B cell (primary cell): ENCODE measurements around the gene NUP214. TPM values are rescaled to one million over a fixed set of nuclear protein-coding genes. Genes with fewer than 3 reads are reported as not detected.

ENCODE experiments used
- ATAC-seq: fragments of 200-7000 bp; cut with Tn5 transposase; one replicate; pipeline ENCODE4 v1.10.0; 2021; ENCODE audit warnings: low read depth, mild to moderate bottlenecking, moderate number of reproducible peaks, moderate library complexity
- CTCF ChIA-PET: fragments of 350-600 bp; sonication (Branson Sonifier 250); formaldehyde crosslinking; loops from one replicate; lab custom pipeline; 2021; ENCODE audit warnings: antibody characterized with exemption, inconsistent platforms; lab: Charles Lee
- POLR2A ChIA-PET: fragments of 350-600 bp; sonication (Branson Sonifier 250); formaldehyde crosslinking; loops from one replicate; lab custom pipeline; 2021; ENCODE audit warnings: antibody characterized with exemption; lab: Charles Lee
- DNase-seq: peaks from one replicate; pipeline ENCODE4 v3.0.0; 2013
- H2AFZ ChIP-seq: 2 replicates; pipeline ENCODE4 v1.6.1; 2012; ENCODE audit warnings: mild to moderate bottlenecking, low read depth, low read length; ENCODE audit not compliant: insufficient read depth, poor library complexity, severe bottlenecking
- H3K27ac ChIP-seq, 2 donors: 1 replicate in 1 of 2; 2 replicates in 1 of 2; pipeline ENCODE4 v1.5.1; 2012 to 2013; ENCODE audit warnings: low read length in 2 of 2, mild to moderate bottlenecking in 2 of 2, moderate library complexity in 1 of 2
- H3K27me3 ChIP-seq, 4 experiments: fragments of 200-600 bp in 1 of 4; sonication (generic) in 1 of 4; replicated peaks in 1 of 4; 1 replicate in 2 of 4; 2 replicates in 2 of 4; pipeline versions ENCODE4 v1.6.1 to v1.7.0; 2013 to 2016; ENCODE audit warnings: low read length in 3 of 4, mild to moderate bottlenecking in 2 of 4, mixed read lengths in 1 of 4, moderate library complexity in 1 of 4; ENCODE audit not compliant: insufficient read depth in 4 of 4, control insufficient read depth in 3 of 4; ENCODE audit errors: control extremely low read depth in 1 of 4
- H3K36me3 ChIP-seq, 2 experiments: replicated peaks in 1 of 2; 1 replicate in 1 of 2; 2 replicates in 1 of 2; pipeline versions ENCODE4 v1.6.1 to v1.7.1; 2013; ENCODE audit warnings: low read length in 1 of 2; ENCODE audit not compliant: insufficient read depth in 2 of 2, control insufficient read depth in 1 of 2; ENCODE audit errors: control extremely low read depth in 1 of 2, extremely low read depth in 1 of 2
- H3K4me1 ChIP-seq, 2 donors: fragments of 200-600 bp in 1 of 2; sonication (generic) in 1 of 2; 1 replicate in 1 of 2; 2 replicates in 1 of 2; pipeline versions ENCODE4 v1.5.1 to v1.6.1; 2013 to 2017; ENCODE audit warnings: low read length in 2 of 2; ENCODE audit not compliant: control insufficient read depth in 2 of 2, insufficient read depth in 2 of 2
- H3K4me2 ChIP-seq: replicated peaks from 2 replicates; pipeline ENCODE3; 2012; ENCODE audit warnings: mild to moderate bottlenecking, low read depth, low read length; ENCODE audit not compliant: poor library complexity, severe bottlenecking
- H3K4me3 ChIP-seq, 5 experiments: fragments of 200-600 bp in 1 of 5; sonication (generic) in 1 of 5; 1 replicate in 3 of 5; 2 replicates in 2 of 5; pipeline versions ENCODE4 v1.5.1 to v1.7.0; 2011 to 2016; ENCODE audit warnings: low read length in 4 of 5, mild to moderate bottlenecking in 4 of 5, low read depth in 2 of 5, control low read depth in 1 of 5, moderate library complexity in 1 of 5; ENCODE audit not compliant: insufficient read depth in 1 of 5; ENCODE audit errors: control extremely low read depth in 1 of 5, extremely low read depth in 1 of 5
- H3K79me2 ChIP-seq: fragments of 200-600 bp; sonication (generic); one replicate; pipeline ENCODE4 v1.6.0; 2016; ENCODE audit warnings: low read length; ENCODE audit not compliant: control insufficient read depth, insufficient read depth
- H3K9ac ChIP-seq: fragments of 200-600 bp; sonication (generic); 2 replicates; pipeline ENCODE4 v1.6.1; 2017; ENCODE audit warnings: mild to moderate bottlenecking, low read length, moderate library complexity
- H3K9me3 ChIP-seq, 3 donors: one replicate each; pipeline versions ENCODE4 v1.6.1 to v1.7.1; 2013; ENCODE audit warnings: low read length in 2 of 3; ENCODE audit not compliant: control insufficient read depth in 2 of 3, insufficient read depth in 1 of 3; ENCODE audit errors: control extremely low read depth in 1 of 3
- H4K20me1 ChIP-seq: 2 replicates; pipeline ENCODE4 v1.6.0; 2012; ENCODE audit warnings: mild to moderate bottlenecking, low read length; ENCODE audit not compliant: insufficient read depth, control insufficient read depth, poor library complexity, severe bottlenecking
- H3K27ac Mint-ChIP-seq: one replicate; pipeline ENCODE4 v1.8.0; 2021; ENCODE audit warnings: mixed read lengths
- H3K27me3 Mint-ChIP-seq: one replicate; pipeline ENCODE4 v1.8.0; 2021; ENCODE audit warnings: mixed read lengths
- H3K4me1 Mint-ChIP-seq: one replicate; pipeline ENCODE4 v1.8.0; 2021; ENCODE audit warnings: mixed read lengths
- H3K4me3 Mint-ChIP-seq: one replicate; pipeline ENCODE4 v1.8.0; 2021; ENCODE audit warnings: mixed read lengths
- H3K9me3 Mint-ChIP-seq: one replicate; pipeline ENCODE4 v1.8.0; 2022; ENCODE audit warnings: mixed read lengths; ENCODE audit not compliant: insufficient read depth
- EZH2 ChIP-seq: IDR thresholded peaks from 2 replicates; pipeline ENCODE4 v1.6.1; 2012; ENCODE audit warnings: borderline replicate concordance, low read depth, mild to moderate bottlenecking, moderate library complexity, low read length; ENCODE audit not compliant: insufficient read depth, poor library complexity, severe bottlenecking
- WGBS: methylation state at CpG from one replicate; pipeline ENCODE4 v1.1.5; 2013; ENCODE audit warnings: missing lambda C conversion rate; ENCODE audit not compliant: insufficient coverage; 5-methylcytosine and 5-hydroxymethylcytosine counted together
- intact Hi-C: fragments of 100-400 bp; cut with micrococcal nuclease; formaldehyde crosslinking; loops from one replicate; pipeline ENCODE4 v1.10.0; 2022
- polyA plus RNA-seq: library from polyadenylated mRNA; depleted of rRNA; stranded (reverse); fragments of >200 nt; gene quantifications from 2 replicates; pipeline ENCODE4 v1.2.3, GENCODE V29; 2012
- total RNA-seq, 2 donors: library from RNA; stranded (reverse); fragments of 120-200 nt in 1 of 2; gene quantifications; 1 replicate in 1 of 2; 2 replicates in 1 of 2; pipeline versions ENCODE4 v1.2.3 to v1.2.4, GENCODE V29; 2013 to 2022
- TF ChIP-seq, protein P1 (sequence below): fragments of 200-600 bp; IDR thresholded peaks from one replicate; pipeline ENCODE4 v1.8.0; 2022; ENCODE audit warnings: antibody characterized with exemption, mild to moderate bottlenecking

The NUP214 gene
- total and polyA plus RNA-seq, 2 donors (not counting 1 experiment from before 2014, with no cell fraction given): 19.0 to 94.6 TPM

- Histone ChIP-seq H3K27ac (no peak overlapping the region), H3K9ac (no peak overlapping the region), H3K4me3 (no peak overlapping the region), H3K27me3 (no peaks in the 10 kb centered on the region), H3K36me3 (peaks cover 4 to 51% of the 10 kb centered on the region in 2 experiments), H3K79me2 (peaks cover 10% of the 10 kb centered on the region), H3K9me3 (no peaks in the 10 kb centered on the region), H3K4me2 (no peak overlapping the region), H2AFZ (no peak overlapping the region), H3K4me1 (peaks cover 20 to 26% of the 10 kb centered on the region in 2 donors), H4K20me1 (peaks cover 4% of the 10 kb centered on the region)
- no peak for ATAC-seq
- TF ChIP-seq EZH2: no peak
- TF ChIP-seq, protein P1, sequence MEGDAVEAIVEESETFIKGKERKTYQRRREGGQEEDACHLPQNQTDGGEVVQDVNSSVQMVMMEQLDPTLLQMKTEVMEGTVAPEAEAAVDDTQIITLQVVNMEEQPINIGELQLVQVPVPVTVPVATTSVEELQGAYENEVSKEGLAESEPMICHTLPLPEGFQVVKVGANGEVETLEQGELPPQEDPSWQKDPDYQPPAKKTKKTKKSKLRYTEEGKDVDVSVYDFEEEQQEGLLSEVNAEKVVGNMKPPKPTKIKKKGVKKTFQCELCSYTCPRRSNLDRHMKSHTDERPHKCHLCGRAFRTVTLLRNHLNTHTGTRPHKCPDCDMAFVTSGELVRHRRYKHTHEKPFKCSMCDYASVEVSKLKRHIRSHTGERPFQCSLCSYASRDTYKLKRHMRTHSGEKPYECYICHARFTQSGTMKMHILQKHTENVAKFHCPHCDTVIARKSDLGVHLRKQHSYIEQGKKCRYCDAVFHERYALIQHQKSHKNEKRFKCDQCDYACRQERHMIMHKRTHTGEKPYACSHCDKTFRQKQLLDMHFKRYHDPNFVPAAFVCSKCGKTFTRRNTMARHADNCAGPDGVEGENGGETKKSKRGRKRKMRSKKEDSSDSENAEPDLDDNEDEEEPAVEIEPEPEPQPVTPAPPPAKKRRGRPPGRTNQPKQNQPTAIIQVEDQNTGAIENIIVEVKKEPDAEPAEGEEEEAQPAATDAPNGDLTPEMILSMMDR: no peak
- intact Hi-C loops: no loop called here
- CTCF ChIA-PET: interaction anchor here (0.7 kb wide), 1 partner anchor 99 kb away, joined by 3 read pairs; no protein-coding TSS in a partner anchor
- WGBS: 100% methylated on average over 1 of the region's 1 CpG
- Mint-ChIP-seq H3K27ac (no peak overlapping the region), H3K4me3 (no peak overlapping the region), H3K27me3 (no peaks in the 10 kb centered on the region), H3K4me1 (peaks cover 26% of the 10 kb centered on the region), H3K9me3 (no peaks in the 10 kb centered on the region)
- no peak for DNase-seq
- POLR2A ChIA-PET: no interaction called here
Observed at GRCh38 chr9:131174681-131175239, 49.4 kb downstream of the NUP214 start.

DNA sequence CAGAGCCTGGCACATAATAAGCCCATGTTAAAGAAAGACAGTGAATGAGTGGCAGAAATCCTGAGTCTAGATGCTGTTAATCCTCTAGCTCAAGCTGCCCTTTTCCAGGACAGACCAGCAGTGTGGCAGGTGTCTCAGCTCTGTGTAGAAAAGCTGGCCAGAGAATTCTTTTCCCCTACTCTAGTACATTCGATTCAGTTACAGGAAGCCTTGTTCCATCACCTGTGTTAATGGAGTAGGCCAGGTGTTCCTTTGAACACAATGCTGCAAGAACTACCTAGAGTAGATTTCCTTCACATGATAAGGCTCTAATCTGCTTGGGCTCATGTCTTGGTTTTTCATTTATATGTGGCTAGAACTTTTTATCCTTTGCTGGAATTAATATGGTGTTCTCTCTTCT lies 52.5 kb downstream of the NUP214 start:
- no CpG with 5 or more reads among the region's 1 CpG for WGBS
- H3K4me3 Mint-ChIP-seq: no peak overlapping the region
- peaks cover 10% of the 10 kb centered on the region for H3K79me2 ChIP-seq
- peaks cover 36 to 40% of the 10 kb centered on the region in 2 donors for H3K4me1 ChIP-seq
- no peaks in the 10 kb centered on the region for H3K27me3 ChIP-seq
- no peaks in the 10 kb centered on the region for H3K27me3 Mint-ChIP-seq
- CTCF ChIA-PET: interaction anchor here (0.7 to 9.7 kb wide), 25 partner anchors 9 to 462 kb away, joined by 3 to 332 read pairs (median 4); partner anchors contain the start of gene FAM78A
- H2AFZ ChIP-seq: no peak overlapping the region
- no peak overlapping the region for H3K9ac ChIP-seq
- H3K27ac ChIP-seq: no peak overlapping the region
- H3K4me3 ChIP-seq: no peak overlapping the region
- ATAC-seq: no peak
- H3K4me2 ChIP-seq: no peak overlapping the region
- intact Hi-C loops: loop anchor here (1.0 kb wide), 1 partner anchor 97 kb away; no protein-coding TSS in a partner anchor
- H3K36me3 ChIP-seq: peaks cover 1 to 43% of the 10 kb centered on the region in 2 experiments
- POLR2A ChIA-PET: no interaction called here
- H3K9me3 Mint-ChIP-seq: no peaks in the 10 kb centered on the region
- DNase-seq: no peak
- H3K9me3 ChIP-seq: no peaks in the 10 kb centered on the region
- H3K27ac Mint-ChIP-seq: peak overlapping the region; percentile 38
- H4K20me1 ChIP-seq: peaks cover 4% of the 10 kb centered on the region
- H3K4me1 Mint-ChIP-seq: peaks cover 44% of the 10 kb centered on the region
- TF ChIP-seq, protein P1: no peak
